ENCODE measurements around the gene KCNJ4.

DNA sequence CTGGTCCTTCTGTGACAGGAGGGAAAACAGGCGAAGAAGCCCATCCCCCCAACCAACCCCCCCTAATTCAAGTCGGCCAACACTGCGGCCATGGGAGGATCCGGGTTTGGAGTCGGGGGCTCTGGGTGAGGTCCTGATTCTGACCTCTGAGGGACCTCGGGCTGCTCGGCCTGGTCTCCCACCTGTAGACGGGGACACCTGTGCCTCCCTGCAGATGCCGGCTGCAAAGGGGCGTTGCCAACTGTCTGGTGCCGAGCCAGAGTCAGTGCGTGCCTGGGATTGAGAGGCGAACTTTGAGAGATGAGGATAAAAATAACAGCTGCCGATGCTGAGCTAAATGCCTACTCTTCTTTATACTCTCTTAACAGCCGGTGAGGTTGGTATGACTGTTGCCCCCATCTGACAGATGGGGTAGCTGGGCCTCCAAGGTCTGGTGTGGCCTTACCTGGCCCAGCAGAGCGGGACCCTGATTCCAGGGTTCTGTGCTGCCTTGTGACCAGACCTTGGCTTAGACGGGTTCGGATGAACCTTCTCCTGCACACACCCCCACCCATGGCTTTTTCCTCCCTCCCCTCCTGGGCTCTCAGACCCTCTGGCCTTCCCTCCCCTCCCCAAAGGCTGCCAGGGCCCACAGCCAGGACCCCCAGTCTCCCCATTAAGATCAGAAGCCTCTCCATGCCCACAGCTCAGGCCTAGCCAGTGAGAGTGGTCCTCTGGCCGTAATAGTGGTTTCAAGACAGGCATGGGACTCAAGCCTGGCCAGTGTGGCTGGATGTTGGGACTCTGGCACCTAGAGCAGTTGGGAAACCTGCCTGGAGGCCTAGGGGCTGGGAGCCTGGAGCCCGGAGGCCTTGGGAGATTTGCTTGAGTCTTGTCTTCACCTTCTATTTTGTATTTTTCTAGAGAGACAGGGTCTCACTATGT lies 41.7 kb downstream of the KCNJ4 start:
- TF ChIP-seq, protein P1, sequence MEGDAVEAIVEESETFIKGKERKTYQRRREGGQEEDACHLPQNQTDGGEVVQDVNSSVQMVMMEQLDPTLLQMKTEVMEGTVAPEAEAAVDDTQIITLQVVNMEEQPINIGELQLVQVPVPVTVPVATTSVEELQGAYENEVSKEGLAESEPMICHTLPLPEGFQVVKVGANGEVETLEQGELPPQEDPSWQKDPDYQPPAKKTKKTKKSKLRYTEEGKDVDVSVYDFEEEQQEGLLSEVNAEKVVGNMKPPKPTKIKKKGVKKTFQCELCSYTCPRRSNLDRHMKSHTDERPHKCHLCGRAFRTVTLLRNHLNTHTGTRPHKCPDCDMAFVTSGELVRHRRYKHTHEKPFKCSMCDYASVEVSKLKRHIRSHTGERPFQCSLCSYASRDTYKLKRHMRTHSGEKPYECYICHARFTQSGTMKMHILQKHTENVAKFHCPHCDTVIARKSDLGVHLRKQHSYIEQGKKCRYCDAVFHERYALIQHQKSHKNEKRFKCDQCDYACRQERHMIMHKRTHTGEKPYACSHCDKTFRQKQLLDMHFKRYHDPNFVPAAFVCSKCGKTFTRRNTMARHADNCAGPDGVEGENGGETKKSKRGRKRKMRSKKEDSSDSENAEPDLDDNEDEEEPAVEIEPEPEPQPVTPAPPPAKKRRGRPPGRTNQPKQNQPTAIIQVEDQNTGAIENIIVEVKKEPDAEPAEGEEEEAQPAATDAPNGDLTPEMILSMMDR (conservative IDR thresholded peaks at IDR 0.05 in 1 of 2, IDR thresholded peaks at IDR 0.05 in 1 of 2; ENCODE audit: extremely low read depth in 1 of 2, insufficient read depth in 1 of 2, low read depth in 1 of 2, low read length in 2 of 2), result no peak
- no peak for TF ChIP-seq EZH2 (IDR thresholded peaks at IDR 0.05; ENCODE audit: borderline replicate concordance, low read length)
